G401.6 (cell line): ENCODE data around the gene SLC39A6.
"Not testable (repeated sequence)": the region's sequence is repeated elsewhere in the genome, so short reads cannot be mapped to it uniquely, and the experiment has no call there.

Experiments
- FAIRE-seq: peaks from 2 replicates; lab custom pipeline; 2012; peaks lifted over from hg19 to GRCh38; lab: Jason Lieb, UNC

SLC39A6 gene

GRCh38 chr18:36129300-36130038 lies at the start of gene SLC39A6, which contains the start of gene ELP2:
Gene SLC39A6, minus strand, starts transcription at chr18:36129340. Its CDS starts 2,333 bp downstream, at chr18:36127007.
Gene ELP2, plus strand, starts transcription at chr18:36129899. Its CDS starts 35 bp downstream, at chr18:36129934.
- FAIRE-seq = no peak

GRCh38 chr18:36177913-36178312 lies 48.8 kb upstream of the SLC39A6 start:
- no peak for FAIRE-seq

- FAIRE-seq = no peak
These were observed 47.6 kb upstream of the SLC39A6 start for GRCh38 chr18:36176711-36177110.

GRCh38 chr18:36176177-36176584 lies 47.0 kb upstream of the SLC39A6 start:
- no peak for FAIRE-seq

GRCh38 chr18:36175481-36175880 lies 46.3 kb upstream of the SLC39A6 start:
- FAIRE-seq = no peak

- no peak for FAIRE-seq
These were observed 40.8 kb upstream of the SLC39A6 start for GRCh38 chr18:36169938-36170337.

- FAIRE-seq = not testable (repeated sequence)
These were observed 39.2 kb upstream of the SLC39A6 start for GRCh38 chr18:36168296-36168695.

- FAIRE-seq = no peak
These were observed 38.6 kb upstream of the SLC39A6 start for GRCh38 chr18:36167692-36168218.

- FAIRE-seq = no peak
These were observed 33.8 kb upstream of the SLC39A6 start for GRCh38 chr18:36162981-36163380.

- FAIRE-seq = no peak
These were observed 31.8 kb upstream of the SLC39A6 start for GRCh38 chr18:36160959-36161371.

- FAIRE-seq = no peak
These were observed 29.2 kb upstream of the SLC39A6 start for GRCh38 chr18:36158266-36158867.

GRCh38 chr18:36157441-36157840 lies 28.3 kb upstream of the SLC39A6 start:
- FAIRE-seq = no peak

GRCh38 chr18:36155851-36156757 lies 27.0 kb upstream of the SLC39A6 start:
- no peak for FAIRE-seq

GRCh38 chr18:36153771-36154170 lies 24.6 kb upstream of the SLC39A6 start:
- no peak for FAIRE-seq

- no peak for FAIRE-seq
These were observed 24.1 kb upstream of the SLC39A6 start for GRCh38 chr18:36153203-36153602.

- FAIRE-seq = no peak
These were observed 23.6 kb upstream of the SLC39A6 start for GRCh38 chr18:36152781-36153180.

GRCh38 chr18:36149514-36150289 lies 20.6 kb upstream of the SLC39A6 start:
- no peak for FAIRE-seq

GRCh38 chr18:36143391-36143790 lies 14.3 kb upstream of the SLC39A6 start:
- FAIRE-seq = no peak

- peak; percentile 23 for FAIRE-seq
These were observed 13.6 kb upstream of the SLC39A6 start for GRCh38 chr18:36142751-36143150.

- FAIRE-seq = no peak
These were observed 12.4 kb upstream of the SLC39A6 start for GRCh38 chr18:36141576-36141975.

GRCh38 chr18:36139245-36139644 lies 10.1 kb upstream of the SLC39A6 start:
- no peak for FAIRE-seq

- FAIRE-seq = no peak
These were observed 6.1 kb upstream of the SLC39A6 start for GRCh38 chr18:36135264-36135663.
